HG03280 (cell line): Measurements from ENCODE around the gene CDH26.
A peak's percentile ranks its signal among the peaks of the same experiment; 100 is the strongest.
"Not testable (repeated sequence)": the region's sequence is repeated elsewhere in the genome, so short reads cannot be mapped to it uniquely, and the experiment has no call there.

Source experiments
- ATAC-seq: cut with Tn5 transposase; IDR thresholded peaks from one replicate; pipeline ENCODE4 v1.9.1; 2021; ENCODE audit warnings: mild to moderate bottlenecking, moderate library complexity; ENCODE audit not compliant: unreplicated experiment

CDH26 gene

GRCh38 chr20:59940129-59940955 is 17.9 kb upstream of the CDH26 start, which contains the start of the genes FAM217B and PPP1R3D:
FAM217B (plus strand) TSS chr20:59940389; CDS start chr20:59943944, 3,555 bp downstream.
PPP1R3D (minus strand) TSS chr20:59940305; CDS start chr20:59939931, 374 bp downstream.
- peak; percentile 93 for ATAC-seq

GRCh38 chr20:59940956-59941294 is 17.3 kb upstream of the CDH26 start:
- ATAC-seq, result no peak

GRCh38 chr20:59942245-59942644 is 16.0 kb upstream of the CDH26 start:
- no peak for ATAC-seq

GRCh38 chr20:59944726-59945125 is 13.5 kb upstream of the CDH26 start:
- no peak for ATAC-seq

- ATAC-seq, result no peak
These were observed 13.0 kb upstream of the CDH26 start for GRCh38 chr20:59945175-59945574.

- no peak for ATAC-seq
These were observed 12.5 kb upstream of the CDH26 start for GRCh38 chr20:59945731-59946130.

GRCh38 chr20:59947376-59947775 is 10.8 kb upstream of the CDH26 start:
- ATAC-seq, result no peak

- no peak for ATAC-seq
These were observed 10.0 kb upstream of the CDH26 start for GRCh38 chr20:59948212-59948611.

- peak; percentile 54 for ATAC-seq
These were observed 9.1 kb upstream of the CDH26 start for GRCh38 chr20:59948828-59949720.

- ATAC-seq, result no peak
These were observed 8.3 kb upstream of the CDH26 start for GRCh38 chr20:59949911-59950310.

GRCh38 chr20:59954718-59955117 is 3.5 kb upstream of the CDH26 start:
- no peak for ATAC-seq

GRCh38 chr20:59955131-59955796 is 3.0 kb upstream of the CDH26 start:
- no peak for ATAC-seq

- not testable (repeated sequence) for ATAC-seq
These were observed 655 bp upstream of the CDH26 start for GRCh38 chr20:59957568-59957967.

GRCh38 chr20:59958626-59959025 is 403 bp downstream of the CDH26 start:
- no peak for ATAC-seq

GRCh38 chr20:59961423-59961822 is 3.2 kb downstream of the CDH26 start:
- ATAC-seq, result no peak

- no peak for ATAC-seq
These were observed 3.9 kb downstream of the CDH26 start for GRCh38 chr20:59962155-59962554.

- no peak for ATAC-seq
These were observed 8.2 kb downstream of the CDH26 start for GRCh38 chr20:59966428-59966827.

GRCh38 chr20:59971428-59971827 is 13.2 kb downstream of the CDH26 start:
- no peak for ATAC-seq

GRCh38 chr20:59972037-59972801 is 14.0 kb downstream of the CDH26 start:
- no peak for ATAC-seq

GRCh38 chr20:59976156-59976782 is 18.0 kb downstream of the CDH26 start:
- no peak for ATAC-seq
